Measurements from ENCODE around the gene PHYKPL. TPM values are rescaled to one million over a fixed set of nuclear protein-coding genes. Genes with fewer than 3 reads are reported as not detected.
"Not testable (repeated sequence)": the region's sequence is repeated elsewhere in the genome, so short reads cannot be mapped to it uniquely, and the experiment has no call there.

PHYKPL gene
- total RNA-seq, 1 experiment from 2014 or later, result 37.7 TPM

DNA sequence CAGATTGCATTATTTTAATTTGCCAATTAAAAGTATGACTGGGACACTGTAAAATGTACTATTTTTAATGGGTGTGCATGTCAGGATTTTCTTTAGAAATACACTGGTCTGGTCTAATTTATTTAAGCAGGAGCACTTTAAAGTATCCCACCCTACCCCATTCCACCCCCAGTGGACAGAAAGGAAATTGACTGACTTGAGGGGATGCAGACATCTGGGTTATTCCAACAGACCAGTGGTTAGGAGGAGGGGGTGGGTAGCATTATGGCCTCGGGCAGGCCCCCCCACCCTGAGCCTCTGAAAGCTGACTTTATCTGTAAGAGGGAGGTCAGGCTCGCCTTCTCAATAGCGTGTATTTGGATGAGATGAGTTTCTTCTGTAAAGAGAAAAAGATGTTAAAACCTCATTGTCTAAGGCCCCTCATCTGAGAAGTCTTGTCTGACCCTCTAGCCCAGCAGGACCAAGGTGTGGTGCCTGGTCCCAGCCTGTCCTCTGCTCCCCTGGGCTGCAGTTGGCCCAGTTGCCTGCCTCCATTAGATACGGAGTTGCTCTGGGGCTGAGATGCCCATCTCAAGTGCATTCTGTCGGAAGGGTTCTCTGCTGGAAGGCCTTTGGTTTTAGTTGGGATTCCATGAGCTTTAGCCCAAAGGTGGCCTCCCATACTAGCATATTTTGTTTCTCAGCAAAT, 23.9 kb downstream of the PHYKPL start:
- H3K9me3 ChIP-seq, result no peaks in the 10 kb centered on the region
- no peak overlapping the region for H3K4me3 ChIP-seq
- H3K27me3 ChIP-seq, result no peaks in the 10 kb centered on the region
- peaks cover 84% of the 10 kb centered on the region for H3K36me3 ChIP-seq
- no peak for DNase-seq

DNA sequence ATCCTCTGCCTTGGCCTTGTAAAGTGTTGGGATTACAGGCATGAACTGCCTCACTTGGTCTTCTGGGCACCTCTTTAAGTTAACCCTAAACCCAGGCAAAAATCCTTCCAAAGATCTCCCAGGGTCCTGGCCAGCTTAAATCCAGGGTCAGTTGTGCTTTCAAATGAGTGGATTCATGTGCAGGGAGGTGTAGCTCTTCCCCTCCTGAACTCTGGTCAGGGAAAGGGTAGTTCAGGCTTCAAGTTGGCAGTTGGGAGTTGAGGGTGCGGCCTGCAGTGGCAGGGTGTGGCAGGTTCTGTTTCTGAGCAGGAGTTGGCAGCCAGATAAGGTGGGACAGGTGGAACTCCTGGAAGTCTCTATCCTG, 24.7 kb downstream of the PHYKPL start:
- Histone ChIP-seq H3K4me3 (no peak overlapping the region), H3K9me3 (no peaks in the 10 kb centered on the region), H3K27me3 (no peaks in the 10 kb centered on the region), H3K36me3 (peaks cover 77% of the 10 kb centered on the region)
- DNase-seq, result no peak

DNA sequence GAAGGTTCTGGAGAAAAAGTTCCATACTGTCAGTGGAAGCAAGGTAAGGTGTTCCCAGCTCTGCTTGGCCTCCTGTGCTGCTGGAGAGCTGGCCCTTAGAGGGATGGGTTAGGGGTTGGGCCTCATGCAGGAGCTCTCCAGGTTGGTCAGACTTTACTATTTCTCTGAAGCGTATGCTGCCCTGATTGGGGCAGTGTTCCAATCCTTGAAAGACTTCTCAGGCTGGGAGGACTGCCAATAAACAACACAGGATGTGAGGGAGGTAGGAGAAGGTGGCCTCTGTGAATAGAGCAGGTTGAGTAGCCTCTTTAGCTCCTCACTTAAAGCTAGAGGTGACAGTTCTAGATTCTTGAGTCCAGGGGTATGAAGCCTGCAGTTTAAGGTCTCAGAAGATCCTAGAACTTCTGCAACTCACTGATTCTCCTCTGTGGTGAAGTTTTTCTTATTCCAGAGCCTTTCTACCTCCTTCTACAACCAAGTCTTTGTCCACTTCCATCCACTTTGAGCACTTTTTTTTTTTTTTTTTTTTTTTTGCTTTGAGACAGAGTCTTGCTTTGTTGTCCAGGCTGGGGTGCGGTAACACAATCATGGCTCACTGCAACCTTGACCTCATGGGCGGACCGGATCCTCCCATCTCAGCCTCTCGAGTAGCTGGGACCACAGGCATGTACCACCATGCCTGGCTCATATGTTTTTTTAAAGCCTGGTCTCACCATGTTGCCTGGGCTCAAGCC, 25.3 kb downstream of the PHYKPL start:
- no peaks in the 10 kb centered on the region for H3K27me3 ChIP-seq
- peak overlapping the region; percentile 90 for H3K4me3 ChIP-seq
- peaks cover 71% of the 10 kb centered on the region for H3K36me3 ChIP-seq
- DNase-seq, result peak; percentile 74
- no peaks in the 10 kb centered on the region for H3K9me3 ChIP-seq

DNA sequence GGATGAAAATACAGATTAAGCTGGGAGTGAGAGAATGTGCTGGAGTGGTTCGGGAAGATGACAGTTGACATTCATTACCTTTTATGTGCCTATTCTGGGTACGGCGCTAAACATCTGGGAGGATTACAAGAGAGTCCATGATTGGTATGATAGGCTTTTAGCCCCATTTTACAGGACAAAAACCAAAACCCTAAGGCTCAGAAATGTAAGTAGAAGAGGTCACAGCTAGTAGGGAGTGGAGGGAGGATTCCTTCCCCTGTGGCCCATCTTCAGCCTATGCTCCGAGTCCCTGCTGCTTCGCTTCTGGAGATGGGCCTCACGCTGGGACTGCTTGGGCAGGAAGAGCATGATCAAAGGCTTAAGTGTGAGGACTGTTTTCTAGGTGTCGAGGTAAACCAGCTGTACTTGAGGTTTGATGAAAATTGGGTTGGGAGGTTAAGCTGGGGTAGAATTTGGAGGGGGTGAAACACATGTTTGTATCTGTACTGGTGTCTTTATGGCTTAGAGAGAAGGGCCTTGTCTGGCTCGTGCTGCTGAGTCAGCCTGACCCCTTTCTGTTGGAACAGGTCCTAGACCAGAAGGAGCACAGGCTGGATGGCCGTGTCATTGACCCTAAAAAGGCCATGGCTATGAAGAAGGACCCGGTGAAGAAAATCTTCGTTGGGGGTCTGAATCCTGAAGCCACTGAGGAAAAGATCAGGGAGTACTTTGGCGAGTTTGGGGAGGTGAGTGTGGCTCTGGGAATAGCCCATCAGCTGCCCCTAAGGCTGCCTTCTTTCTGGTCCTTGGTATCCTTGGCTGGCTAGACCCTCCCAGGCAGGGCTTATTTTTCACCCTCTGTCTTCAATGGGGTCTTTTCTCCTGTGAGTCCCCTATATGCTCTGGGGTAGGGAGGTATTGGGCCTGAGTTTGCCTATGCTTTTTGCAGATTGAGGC, 26.2 kb downstream of the PHYKPL start:
- H3K9me3 ChIP-seq, result no peaks in the 10 kb centered on the region
- no peaks in the 10 kb centered on the region for H3K27me3 ChIP-seq
- peak overlapping the region; percentile 90 for H3K4me3 ChIP-seq
- DNase-seq, result peak; percentile 46
- H3K36me3 ChIP-seq, result peaks cover 62% of the 10 kb centered on the region

DNA sequence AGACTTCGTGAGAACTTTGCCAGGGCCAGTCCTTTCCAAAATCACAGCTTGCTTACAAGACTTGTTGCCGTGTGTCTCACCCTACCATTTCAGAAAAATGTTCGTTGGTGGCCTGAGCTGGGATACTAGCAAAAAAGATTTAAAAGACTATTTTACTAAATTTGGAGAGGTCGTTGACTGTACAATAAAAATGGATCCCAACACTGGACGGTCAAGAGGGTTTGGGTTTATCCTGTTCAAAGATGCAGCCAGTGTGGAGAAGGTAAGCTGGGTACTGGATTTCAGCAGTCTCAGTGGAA, 26.9 kb downstream of the PHYKPL start:
- Histone ChIP-seq H3K9me3 (no peaks in the 10 kb centered on the region), H3K4me3 (peak overlapping the region; percentile 90), H3K27me3 (no peaks in the 10 kb centered on the region), H3K36me3 (peaks cover 55% of the 10 kb centered on the region)
- no peak for DNase-seq

DNA sequence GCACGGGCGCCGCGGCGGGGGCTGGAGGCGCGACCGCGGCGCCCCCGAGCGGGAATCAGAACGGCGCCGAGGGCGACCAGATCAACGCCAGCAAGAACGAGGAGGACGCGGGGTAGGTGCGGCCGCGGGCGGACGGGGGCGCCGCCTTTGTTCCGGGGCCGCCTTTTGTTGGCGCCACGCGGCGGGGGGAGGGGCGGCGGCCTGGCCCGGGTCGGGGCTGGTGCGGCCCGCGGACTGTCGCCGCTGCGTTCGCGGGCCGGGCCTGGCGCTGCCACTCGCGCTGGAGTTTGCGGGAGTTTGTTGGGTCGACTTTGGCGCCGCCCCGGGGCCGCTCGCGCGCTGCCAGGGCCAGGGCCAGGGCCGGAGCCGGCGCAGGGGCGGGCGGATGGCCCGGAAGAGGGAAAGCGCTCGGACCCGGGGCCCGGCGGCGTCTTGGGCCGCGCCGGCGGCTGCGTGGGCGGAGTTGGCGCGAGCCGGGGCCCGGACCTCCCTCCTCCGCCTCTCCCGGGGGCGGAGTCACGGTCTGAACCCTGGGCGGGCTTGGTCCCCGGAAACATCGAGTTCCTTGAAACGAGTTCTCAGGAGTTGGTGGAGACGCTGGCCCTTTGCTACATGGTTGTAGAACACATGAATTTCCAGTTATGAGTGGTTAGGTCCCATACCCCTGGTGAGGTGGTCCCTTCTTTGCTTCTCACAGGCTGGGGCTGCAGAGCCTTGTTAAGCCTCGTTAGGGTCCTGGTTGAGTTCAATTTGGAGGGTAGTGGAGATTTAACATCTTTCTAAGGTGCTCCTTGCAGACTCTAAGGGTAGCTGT, 27.5 kb downstream of the PHYKPL start:
- no peaks in the 10 kb centered on the region for H3K9me3 ChIP-seq
- H3K4me3 ChIP-seq, result peak overlapping the region; percentile 90
- DNase-seq, result peak; percentile 89
- peaks cover 49% of the 10 kb centered on the region for H3K36me3 ChIP-seq
- H3K27me3 ChIP-seq, result no peaks in the 10 kb centered on the region

DNA sequence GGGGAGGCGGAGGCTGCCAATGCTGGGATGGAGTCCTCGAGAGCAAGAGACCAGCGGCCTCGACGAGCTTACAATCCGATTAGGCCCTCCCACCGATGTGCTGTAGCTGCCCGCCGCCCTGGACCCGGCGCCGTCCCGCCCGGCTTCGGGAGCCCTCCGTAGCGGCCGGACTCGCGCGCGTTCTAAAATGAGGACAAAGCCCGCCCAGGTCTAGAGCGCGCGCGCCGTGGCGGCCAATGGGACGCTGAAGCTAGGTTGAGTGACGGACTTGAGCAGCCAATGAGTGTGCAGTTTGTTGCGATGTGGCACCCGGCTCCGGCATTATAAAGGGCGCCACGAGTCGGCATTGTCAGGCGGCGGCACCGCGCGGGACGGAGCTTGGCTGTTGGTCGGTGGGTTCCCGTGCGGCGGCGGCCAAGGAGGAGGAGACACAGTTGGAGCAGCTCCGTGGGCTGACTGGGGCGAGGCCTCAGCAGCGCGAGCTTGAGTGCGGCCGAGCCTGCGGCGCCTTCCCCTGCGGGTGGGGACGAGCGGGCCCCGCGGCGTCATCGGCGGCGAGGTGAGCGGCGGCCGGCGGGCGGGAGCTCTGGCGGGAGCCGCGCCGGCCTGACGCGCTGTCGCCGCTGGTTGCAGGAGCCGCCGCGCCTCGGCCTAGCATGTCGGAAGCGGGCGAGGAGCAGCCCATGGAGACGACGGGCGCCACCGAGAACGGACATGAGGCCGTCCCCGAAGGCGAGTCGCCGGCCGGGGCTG, 28.2 kb downstream of the PHYKPL start, which contains the start of gene HNRNPAB:
Gene HNRNPAB (plus strand): TSS at position 352 of the 753 bp plus-strand sequence. CDS start 305 bp downstream, at position 657.
- no peaks in the 10 kb centered on the region for H3K27me3 ChIP-seq
- peak within 1 kb of the TSS; percentile 90 for H3K4me3 ChIP-seq
- DNase-seq, result peak; percentile 97
- H3K36me3 ChIP-seq, result peaks cover 41% of the 10 kb centered on the region
- H3K9me3 ChIP-seq, result no peaks in the 10 kb centered on the region

DNA sequence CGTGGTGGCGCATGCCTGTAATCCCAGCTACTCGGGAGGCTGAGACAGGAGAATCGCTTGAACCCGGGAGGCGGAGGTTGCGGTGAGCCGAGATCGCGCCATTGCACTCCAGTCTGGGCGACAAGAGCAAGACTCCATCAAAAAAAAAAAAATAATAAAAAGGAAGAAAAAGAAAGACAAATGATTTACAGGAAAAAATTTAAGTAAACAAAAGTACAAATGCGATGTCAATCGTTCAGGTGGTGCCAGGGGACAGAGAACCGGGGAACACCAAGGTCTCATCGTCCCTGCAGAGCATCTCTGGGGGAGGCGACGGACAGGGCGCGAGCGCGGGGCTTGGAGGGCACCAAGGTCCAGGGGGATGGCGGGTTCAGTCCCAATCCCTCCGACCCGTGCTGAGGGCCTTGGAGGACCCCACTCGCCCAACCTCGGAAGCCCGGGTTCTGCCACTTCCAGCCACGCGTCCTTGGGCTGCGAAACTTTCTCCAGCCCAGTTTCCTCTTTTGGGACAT, 28.9 kb downstream of the PHYKPL start:
- H3K9me3 ChIP-seq, result no peaks in the 10 kb centered on the region
- no peaks in the 10 kb centered on the region for H3K27me3 ChIP-seq
- no peak for DNase-seq
- H3K36me3 ChIP-seq, result peaks cover 35% of the 10 kb centered on the region
- peak overlapping the region; percentile 90 for H3K4me3 ChIP-seq

DNA sequence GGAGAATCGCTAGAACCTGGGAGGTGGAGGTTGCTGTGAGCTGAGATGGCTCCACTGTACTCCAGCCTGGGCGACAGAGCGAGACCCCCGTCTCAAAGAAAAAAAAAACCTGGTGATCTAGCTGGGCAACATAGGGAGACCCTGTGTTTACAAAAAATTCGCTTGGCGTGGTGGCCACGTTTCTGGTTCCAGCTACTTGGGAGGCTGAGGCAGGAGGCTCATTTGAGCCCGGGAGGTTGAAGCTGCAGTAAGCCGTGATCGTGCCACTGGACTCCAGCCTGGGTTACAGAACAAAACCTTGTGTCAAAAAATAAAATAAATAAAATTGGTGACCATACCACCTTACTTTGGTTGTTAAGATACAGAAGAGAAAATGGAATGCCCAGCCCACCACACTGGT, 30.1 kb downstream of the PHYKPL start:
- no peaks in the 10 kb centered on the region for H3K9me3 ChIP-seq

DNA sequence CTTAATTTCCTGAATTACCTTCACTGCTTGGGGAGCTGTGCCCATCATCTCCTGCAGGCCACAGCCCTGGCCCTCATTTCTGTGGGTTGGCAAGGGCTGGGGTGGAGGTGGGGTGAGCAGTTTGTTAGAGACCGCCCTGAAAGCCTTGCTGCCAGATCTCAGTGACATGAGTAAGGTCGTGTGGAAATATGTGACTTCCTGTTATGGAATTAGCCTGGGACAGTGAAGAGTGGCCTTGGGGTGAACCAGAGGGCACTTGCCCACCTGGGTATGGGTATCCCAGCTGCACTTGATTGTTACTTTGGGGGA, 30.7 kb downstream of the PHYKPL start:
- no peak overlapping the region for H3K4me3 ChIP-seq
- peaks cover 16% of the 10 kb centered on the region for H3K36me3 ChIP-seq
- no peaks in the 10 kb centered on the region for H3K27me3 ChIP-seq
- DNase-seq, result no peak
- H3K9me3 ChIP-seq, result no peaks in the 10 kb centered on the region

More for the DNA sequence above, 30.1 kb downstream of the PHYKPL start:
- H3K27me3 ChIP-seq, result no peaks in the 10 kb centered on the region
- H3K36me3 ChIP-seq, result peaks cover 23% of the 10 kb centered on the region
- no peak for DNase-seq
- no peak overlapping the region for H3K4me3 ChIP-seq

DNA sequence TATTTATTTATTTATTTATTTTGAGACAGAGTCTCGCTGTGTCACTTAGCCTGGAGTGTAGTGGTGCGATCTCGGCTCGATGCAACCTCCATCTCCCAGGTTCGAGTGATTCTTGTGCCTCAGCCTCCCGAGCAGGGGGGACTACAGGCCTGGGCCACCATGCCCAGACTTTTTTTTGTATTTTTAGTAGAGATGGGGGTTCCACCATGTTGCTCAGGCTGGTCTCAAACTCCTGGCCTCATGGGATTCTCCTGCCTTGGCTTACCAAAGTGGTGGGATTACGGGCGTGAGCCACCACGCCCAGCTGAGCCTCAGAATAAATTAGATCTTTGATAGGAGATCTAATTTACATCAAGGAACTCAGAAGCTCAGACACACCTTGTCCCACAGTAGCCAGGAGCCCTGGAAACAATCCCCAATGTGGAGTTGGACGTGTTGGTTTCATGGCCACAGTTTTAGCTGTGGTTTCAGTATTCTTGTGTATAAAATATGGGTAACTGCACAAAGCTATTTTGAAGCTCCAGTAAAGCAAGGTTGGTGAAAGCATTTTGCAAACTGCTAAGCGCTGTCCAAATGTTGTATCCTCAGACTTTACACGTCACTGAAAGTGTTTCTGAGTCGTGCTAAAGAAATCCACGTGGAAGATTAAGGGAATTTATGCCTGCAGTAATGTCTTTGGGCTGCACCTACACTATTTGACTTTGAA, 31.2 kb downstream of the PHYKPL start:
- no peak overlapping the region for H3K4me3 ChIP-seq
- DNase-seq, result no peak

DNA sequence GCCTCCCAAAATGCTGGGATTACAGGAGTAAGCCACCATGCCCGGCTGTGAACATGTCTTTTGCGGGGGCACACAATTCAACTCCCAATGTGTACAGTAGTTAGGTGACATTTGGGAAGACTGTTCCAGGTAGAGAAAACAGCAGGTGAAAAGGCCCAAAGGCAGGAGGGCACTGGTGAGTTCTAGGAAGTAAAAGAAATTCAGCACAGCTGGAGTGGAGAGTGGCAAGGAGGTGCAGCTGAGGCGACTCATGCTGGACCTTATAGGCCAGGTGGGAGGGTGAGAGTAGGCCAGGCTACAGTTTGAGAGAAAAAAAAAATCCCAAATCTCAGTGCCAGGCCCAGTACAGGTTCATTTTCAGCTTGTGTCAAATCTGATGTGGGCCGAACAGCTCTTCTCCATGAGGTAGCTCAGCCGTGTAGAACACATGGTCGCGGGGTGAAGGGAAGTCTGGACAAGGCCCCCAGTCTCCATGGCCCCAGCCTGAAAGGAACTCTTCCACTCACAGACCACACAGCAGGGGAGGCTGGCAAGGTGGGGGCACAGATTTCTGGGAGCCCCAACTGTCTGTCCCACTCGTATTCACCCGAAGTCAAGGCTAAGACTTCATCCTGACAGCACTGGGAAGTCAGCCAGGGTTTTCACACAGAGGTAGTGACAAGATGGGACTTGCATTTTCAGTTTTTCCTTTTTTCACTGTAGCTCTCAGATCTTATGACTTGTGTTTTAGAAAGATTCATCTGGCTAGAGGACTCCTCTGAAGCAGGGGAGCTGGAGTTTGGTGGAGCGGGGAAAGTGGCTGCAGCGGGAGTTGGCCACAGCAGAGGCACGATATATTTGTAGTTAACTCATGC, 32.8 kb downstream of the PHYKPL start:
- Histone ChIP-seq H3K27me3 (peaks cover 4% of the 10 kb centered on the region; the same call in 1 of the 2 replicates), H3K4me3 (no peak overlapping the region), H3K9me3 (no peaks in the 10 kb centered on the region), H3K36me3 (no peaks in the 10 kb centered on the region)
- DNase-seq, result no peak

More for the DNA sequence above, 31.2 kb downstream of the PHYKPL start:
- Histone ChIP-seq H3K36me3 (peaks cover 11% of the 10 kb centered on the region), H3K27me3 (no peaks in the 10 kb centered on the region), H3K9me3 (no peaks in the 10 kb centered on the region)

DNA sequence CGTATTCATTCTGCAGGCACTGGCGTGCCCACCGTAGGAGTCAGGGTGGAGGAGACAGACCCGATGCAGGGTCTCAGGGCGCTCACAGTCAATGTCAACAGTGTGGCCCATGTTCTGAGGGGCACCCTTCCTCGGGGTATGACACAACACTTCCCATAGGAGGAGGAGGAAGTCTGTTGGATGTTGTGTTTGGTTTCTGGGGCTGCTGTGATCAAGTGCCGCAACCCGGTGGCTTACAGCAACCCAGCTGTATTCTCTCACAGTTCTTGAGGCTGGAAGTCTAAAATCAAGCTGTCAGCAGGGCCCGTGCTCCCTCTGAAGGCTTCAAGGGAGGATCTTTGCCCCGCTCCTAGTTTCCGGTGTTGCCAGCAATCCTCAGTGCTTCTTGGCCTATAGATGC, 33.9 kb downstream of the PHYKPL start:
- H3K36me3 ChIP-seq, result no peaks in the 10 kb centered on the region
- H3K27me3 ChIP-seq, result peaks cover 6% of the 10 kb centered on the region; the same call in 1 of the 2 replicates
- no peaks in the 10 kb centered on the region; the same call in 1 of the 2 replicates for H3K9me3 ChIP-seq
- H3K4me3 ChIP-seq, result no peak overlapping the region
- DNase-seq, result no peak

DNA sequence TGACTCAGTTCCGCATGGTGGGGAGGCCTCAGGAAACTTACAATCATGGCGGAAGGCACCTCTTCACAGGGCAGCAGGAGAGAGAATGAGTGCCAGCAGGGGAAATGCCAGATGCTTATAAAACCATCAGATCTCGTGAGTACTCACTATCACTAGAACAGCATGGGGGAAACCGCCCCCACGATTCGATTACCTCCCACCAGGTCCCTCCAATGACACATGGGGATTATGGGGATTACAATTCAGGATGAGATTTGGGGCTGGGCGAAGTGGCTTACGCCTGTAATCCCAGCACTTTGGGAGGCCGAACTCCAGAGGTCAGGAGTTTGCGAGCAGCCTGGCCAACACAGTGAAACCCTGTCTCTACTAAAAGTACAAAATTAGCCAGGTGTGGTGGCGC, 34.5 kb downstream of the PHYKPL start:
- H3K4me3 ChIP-seq, H3K36me3 ChIP-seq, H3K9me3 ChIP-seq, H3K27me3 ChIP-seq, DNase-seq: not testable (repeated sequence)
